Transverse colon (tissue), 4 donors: ENCODE measurements around the gene ACOT11. TPM values are rescaled to one million over a fixed set of nuclear protein-coding genes. Genes with fewer than 3 reads are reported as not detected.

Experiments used
- DNase-seq: peaks from one replicate; pipeline ENCODE4 v3.0.0-alpha.2; 2019
- H3K27ac ChIP-seq, 4 donors: fragments of 200-600 bp; sonication (generic); 2 replicates each; pipeline ENCODE4 v1.5.1; 2016 to 2018; ENCODE audit warnings: inconsistent platforms in 4 of 4
- H3K27me3 ChIP-seq: fragments of 200-600 bp; sonication (generic); 2 replicates; pipeline ENCODE4 v1.5.1; 2017; ENCODE audit warnings: inconsistent platforms
- H3K36me3 ChIP-seq, 4 donors: fragments of 200-600 bp; sonication (generic); 2 replicates each; pipeline ENCODE4 v1.5.1; 2017 to 2019; ENCODE audit warnings: inconsistent platforms in 4 of 4
- H3K4me1 ChIP-seq, 4 donors: fragments of 200-600 bp; sonication (generic); 2 replicates each; pipeline ENCODE4 v1.5.1; 2017 to 2020; ENCODE audit warnings: inconsistent platforms in 4 of 4
- H3K4me3 ChIP-seq, 4 donors: fragments of 200-600 bp; sonication (generic); 1 replicate in 1 of 4; 2 replicates in 3 of 4; pipeline versions ENCODE4 v1.5.1 to v1.6.1; 2017 to 2019; ENCODE audit warnings: inconsistent platforms in 4 of 4
- H3K9me3 ChIP-seq, 2 donors: fragments of 200-600 bp; sonication (generic); 2 replicates each; pipeline ENCODE4 v1.5.1; 2017 to 2019; ENCODE audit warnings: inconsistent platforms in 2 of 2
- CTCF ChIP-seq, 5 experiments: fragments of 200-600 bp in 3 of 5; fragments of 450-650 bp in 2 of 5; sonication (generic) in 3 of 5; IDR thresholded peaks; 1 replicate in 2 of 5; 2 replicates in 3 of 5; pipeline ENCODE4 v1.5.1; 2016 to 2017; ENCODE audit warnings: antibody characterized with exemption in 5 of 5, inconsistent platforms in 3 of 5, mild to moderate bottlenecking in 2 of 5, moderate library complexity in 1 of 5
- EP300 ChIP-seq: sonication (generic); formaldehyde crosslinking; IDR thresholded peaks from one replicate; pipeline ENCODE4 v1.6.1; 2017; ENCODE audit warnings: antibody characterized with exemption, low read depth
- POLR2A ChIP-seq: fragments of 450-650 bp; IDR thresholded peaks from one replicate; pipeline ENCODE4 v1.6.1; 2016; ENCODE audit warnings: antibody characterized with exemption, mild to moderate bottlenecking, moderate library complexity
- POLR2AphosphoS5 ChIP-seq, 3 donors: sonication (generic); formaldehyde crosslinking; IDR thresholded peaks; one replicate each; pipeline ENCODE4 v1.6.1; 2016; ENCODE audit warnings: antibody characterized with exemption in 3 of 3
- WGBS, 2 donors: methylation state at CpG; one replicate each; pipeline ENCODE4 v1.1.5; 2018; ENCODE audit warnings: low coverage in 1 of 2; 5-methylcytosine and 5-hydroxymethylcytosine counted together
- in situ Hi-C, 4 donors: fragments of 200-750 bp; cut with MboI; loops; one replicate each; pipeline versions ENCODE4 v1.15.0 to v1.15.1; 2017; ENCODE audit warnings: low sequenced_read_pairs in 3 of 4, low pct_ligation_motif_present in 1 of 4, low pct_unique_long_range_greater_than_20kb in 1 of 4
- intact Hi-C: fragments of 100-400 bp; cut with DNase I; formaldehyde crosslinking; loops from one replicate; pipeline ENCODE4 v1.15.1; 2023; ENCODE audit warnings: low total_unique reads
- total RNA-seq, 4 donors: library from RNA; depleted of rRNA; stranded (reverse); fragments of >200 nt; gene quantifications; one replicate each; pipeline ENCODE4 v1.1.0, GENCODE V29; 2016

Gene ACOT11
- total RNA-seq, 4 donors from 2014 or later, result 70.6 to 79.7 (median 75.3) TPM

GRCh38 chr1:54567961-54568360 lies 19.9 kb downstream of the ACOT11 start:
- Histone ChIP-seq H3K36me3 (no peaks in the 10 kb centered on the region), H3K27me3 (no peaks in the 10 kb centered on the region), H3K4me1 (peaks cover 0 to 47% (median 21%) of the 10 kb centered on the region in 4 donors), H3K4me3 (no peak overlapping the region), H3K9me3 (no peaks in the 10 kb centered on the region), H3K27ac (peak overlapping the region in 2 of 4 donors; percentile 13 to 52)
- in situ Hi-C loops (no loop called here), intact Hi-C loops (no loop called here)
- DNase-seq, result no peak
- TF ChIP-seq CTCF (IDR thresholded peaks at IDR 0.05) (no peak), POLR2A (no peak), EP300 (no peak), POLR2AphosphoS5 (IDR thresholded peaks at IDR 0.05) (no peak)
- WGBS, 2 donors, result 70% methylated on average over 5 of the region's 5 CpGs

- no peaks in the 10 kb centered on the region for H3K27me3 ChIP-seq
- TF ChIP-seq CTCF (IDR thresholded peaks at IDR 0.05) (no peak), POLR2AphosphoS5 (IDR thresholded peaks at IDR 0.05) (no peak), EP300 (no peak), POLR2A (no peak)
- in situ Hi-C loops, result no loop called here
- no peak for DNase-seq
- H3K36me3 ChIP-seq, result no peaks in the 10 kb centered on the region
- no peak overlapping the region for H3K4me3 ChIP-seq
- intact Hi-C loops, result no loop called here
- H3K27ac ChIP-seq, result no peak overlapping the region
- WGBS, 2 donors, result 67 to 73% methylated on average over 2 to 4 of the region's 4 CpGs
- peaks cover 0 to 39% (median 18%) of the 10 kb centered on the region in 4 donors for H3K4me1 ChIP-seq
- no peaks in the 10 kb centered on the region for H3K9me3 ChIP-seq
Measured at GRCh38 chr1:54569339-54569738, 21.3 kb downstream of the ACOT11 start.

GRCh38 chr1:54570161-54570560 lies 22.1 kb downstream of the ACOT11 start:
- intact Hi-C loops, result no loop called here
- no peak overlapping the region for H3K27ac ChIP-seq
- 83 to 94% methylated on average over 2 to 5 of the region's 5 CpGs for WGBS, 2 donors

GRCh38 chr1:54571326-54571725 lies 23.3 kb downstream of the ACOT11 start:
- Histone ChIP-seq H3K9me3 (no peaks in the 10 kb centered on the region), H3K4me3 (no peak overlapping the region), H3K36me3 (no peaks in the 10 kb centered on the region), H3K27me3 (no peaks in the 10 kb centered on the region), H3K27ac (no peak overlapping the region), H3K4me1 (peaks cover 0 to 28% (median 7%) of the 10 kb centered on the region in 4 donors)
- 60 to 86% methylated on average over 2 to 3 of the region's 3 CpGs for WGBS, 2 donors
- in situ Hi-C loops, result no loop called here
- intact Hi-C loops, result no loop called here
- no peak for DNase-seq
- TF ChIP-seq EP300, result no peak
- TF ChIP-seq POLR2A, result no peak
- no peak for TF ChIP-seq POLR2AphosphoS5 (IDR thresholded peaks at IDR 0.05)
- no peak for TF ChIP-seq CTCF (IDR thresholded peaks at IDR 0.05)

More at GRCh38 chr1:54570161-54570560, 22.1 kb downstream of the ACOT11 start:
- no peaks in the 10 kb centered on the region for H3K27me3 ChIP-seq
- H3K36me3 ChIP-seq, result no peaks in the 10 kb centered on the region
- no peak overlapping the region for H3K4me3 ChIP-seq
- no peak for TF ChIP-seq POLR2A
- TF ChIP-seq CTCF (IDR thresholded peaks at IDR 0.05), result no peak
- TF ChIP-seq POLR2AphosphoS5 (IDR thresholded peaks at IDR 0.05), result no peak
- no peak for TF ChIP-seq EP300
- in situ Hi-C loops, result no loop called here
- H3K4me1 ChIP-seq, result peaks cover 0 to 39% (median 15%) of the 10 kb centered on the region in 4 donors
- H3K9me3 ChIP-seq, result no peaks in the 10 kb centered on the region
- DNase-seq, result no peak
